Activated naive CD4-positive, alpha-beta T cell treated with anti-CD3 and anti-CD28 coated beads, Interleukin-2, amount 10 ng/mL, durations not matched to agents 7 days and 5 days (primary cell): ENCODE results near the gene KCNN3.

ENCODE experiments used
- CTCF ChIA-PET: fragments of 350-600 bp; sonication (Branson Sonifier 250); formaldehyde crosslinking; loops from one replicate; lab custom pipeline; 2021; ENCODE audit warnings: antibody characterized with exemption; lab: Charles Lee
- DNase-seq: peaks from one replicate; pipeline ENCODE4 v3.0.0-alpha.2; 2020
- H3K27ac Mint-ChIP-seq: one replicate; pipeline ENCODE4 v1.8.0; 2021; ENCODE audit warnings: mild to moderate bottlenecking, moderate library complexity, mixed read lengths
- H3K27me3 Mint-ChIP-seq: one replicate; pipeline ENCODE4 v1.8.0; 2021; ENCODE audit warnings: mild to moderate bottlenecking, mixed read lengths
- H3K36me3 Mint-ChIP-seq: one replicate; pipeline ENCODE4 v1.8.0; 2021; ENCODE audit warnings: mixed read lengths
- H3K4me1 Mint-ChIP-seq: one replicate; pipeline ENCODE4 v1.8.0; 2021; ENCODE audit warnings: mixed read lengths
- H3K4me3 Mint-ChIP-seq: one replicate; pipeline ENCODE4 v1.8.0; 2021; ENCODE audit warnings: mild to moderate bottlenecking, moderate library complexity, mixed read lengths
- H3K9me3 Mint-ChIP-seq: one replicate; pipeline ENCODE4 v1.8.0; 2021; ENCODE audit warnings: mixed read lengths

Gene KCNN3

DNA sequence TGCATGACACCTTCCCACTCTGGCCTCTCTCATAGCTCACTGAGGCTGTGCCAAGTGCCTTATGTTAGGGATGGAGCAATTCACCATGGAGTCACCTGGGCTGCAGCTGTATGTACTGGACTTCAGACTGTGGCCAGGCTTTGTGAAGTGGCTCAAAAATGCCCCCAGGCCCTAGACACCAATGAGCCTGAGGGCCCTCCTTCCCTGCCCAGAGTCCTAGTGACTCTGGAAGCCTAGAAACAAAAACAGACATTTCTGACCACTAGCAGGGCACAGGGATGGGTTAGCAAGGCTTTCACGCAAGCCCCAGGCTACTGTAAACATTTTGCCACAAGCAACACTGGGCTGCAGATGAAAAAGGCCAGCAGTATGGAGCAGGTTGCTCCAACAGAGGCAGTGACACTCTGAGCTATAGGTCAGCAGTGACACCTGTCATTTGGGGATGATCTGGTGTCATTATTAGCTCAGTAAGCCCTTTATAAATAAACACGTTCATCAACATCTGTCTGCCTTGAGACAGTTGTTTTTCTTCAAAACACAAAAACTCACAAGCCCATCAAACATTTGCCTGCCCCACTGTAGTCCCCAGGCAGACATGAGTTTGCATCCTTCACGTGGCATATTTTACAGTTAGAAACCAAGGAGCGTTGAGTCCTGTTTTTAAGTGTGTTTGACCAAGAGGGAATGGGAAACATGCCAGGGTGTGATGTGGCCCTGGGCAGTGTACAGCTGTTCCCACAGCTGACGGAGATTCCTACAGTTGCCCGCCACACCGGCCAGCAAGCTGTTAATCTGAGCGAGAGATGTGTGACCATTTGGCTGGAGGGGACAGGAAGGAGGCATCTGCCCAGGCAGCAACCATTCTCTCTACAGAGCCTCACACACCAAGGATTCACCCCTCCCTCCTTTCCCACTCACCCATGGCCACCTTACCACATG, 66.8 kb downstream of the KCNN3 start:
- H3K27ac Mint-ChIP-seq: no peak overlapping the region
- H3K4me3 Mint-ChIP-seq: no peak overlapping the region
- no peaks in the 10 kb centered on the region for H3K4me1 Mint-ChIP-seq
- H3K27me3 Mint-ChIP-seq: peaks cover 64% of the 10 kb centered on the region
- no peaks in the 10 kb centered on the region for H3K36me3 Mint-ChIP-seq
- CTCF ChIA-PET: interaction anchor here (1.2 to 1.8 kb wide), 2 partner anchors 12 to 43 kb away, joined by 4 read pairs; no protein-coding TSS in a partner anchor
- H3K9me3 Mint-ChIP-seq: no peaks in the 10 kb centered on the region
- no peak for DNase-seq

- H3K4me1 Mint-ChIP-seq: no peaks in the 10 kb centered on the region
- peaks cover 58% of the 10 kb centered on the region for H3K27me3 Mint-ChIP-seq
- CTCF ChIA-PET: interaction anchor here (1.2 to 1.8 kb wide), 3 partner anchors 11 to 42 kb away, joined by 4 to 6 read pairs (median 4); no protein-coding TSS in a partner anchor
- DNase-seq: no peak
- H3K9me3 Mint-ChIP-seq: no peaks in the 10 kb centered on the region
- H3K36me3 Mint-ChIP-seq: no peaks in the 10 kb centered on the region
- H3K4me3 Mint-ChIP-seq: no peak overlapping the region
- H3K27ac Mint-ChIP-seq: no peak overlapping the region
Measured at GRCh38 chr1:154802336-154802969, 67.6 kb downstream of the KCNN3 start.

DNA sequence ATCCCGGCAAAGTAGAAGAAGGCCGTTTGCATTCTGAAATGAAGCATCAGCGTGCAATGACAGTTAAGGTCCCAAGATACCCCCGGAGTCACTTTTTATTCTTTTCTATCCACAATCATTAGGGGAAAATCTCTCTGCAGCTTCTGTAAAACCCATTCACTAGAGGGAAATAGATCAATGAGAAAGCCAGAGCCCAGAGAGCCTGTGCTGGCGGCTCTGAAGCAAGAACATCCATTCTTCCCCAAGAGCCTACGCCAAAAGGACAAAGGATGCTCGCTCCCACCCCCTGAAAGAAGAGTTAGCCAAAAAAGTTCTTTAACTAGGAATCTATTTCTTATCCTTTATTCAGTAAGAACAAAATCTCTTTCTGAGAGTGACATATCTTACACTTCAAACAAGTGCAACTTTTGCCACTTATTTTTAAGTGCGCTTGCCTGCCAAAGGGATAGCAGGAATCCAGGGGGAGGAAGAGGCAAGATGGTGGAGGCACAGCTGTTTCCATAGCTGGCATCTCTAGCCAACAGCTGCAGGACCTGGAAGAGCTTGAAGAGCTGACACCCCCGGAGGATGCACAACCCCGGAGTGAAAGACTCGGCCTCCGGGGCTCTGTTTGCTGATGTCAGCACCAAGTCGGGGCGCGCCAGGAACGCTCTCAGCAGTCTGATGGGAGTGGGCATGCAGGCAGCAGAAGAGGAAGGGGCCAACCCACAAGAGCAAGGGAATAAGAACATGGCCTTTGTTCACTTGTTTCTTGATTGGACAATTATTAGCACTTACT, 68.7 kb downstream of the KCNN3 start:
- Mint-ChIP-seq H3K27ac (no peak overlapping the region), H3K9me3 (no peaks in the 10 kb centered on the region), H3K36me3 (no peaks in the 10 kb centered on the region), H3K4me3 (no peak overlapping the region), H3K4me1 (no peaks in the 10 kb centered on the region), H3K27me3 (peaks cover 55% of the 10 kb centered on the region)
- no peak for DNase-seq
- CTCF ChIA-PET: interaction anchor here (1.0 to 1.8 kb wide), 3 partner anchors 10 to 17 kb away, joined by 4 to 6 read pairs (median 4); no protein-coding TSS in a partner anchor

- CTCF ChIA-PET: interaction anchor here (1.1 kb wide), 1 partner anchor 30 kb away, joined by 3 read pairs; no protein-coding TSS in a partner anchor
- peaks cover under 1% of the 10 kb centered on the region for H3K4me1 Mint-ChIP-seq
- no peaks in the 10 kb centered on the region for H3K36me3 Mint-ChIP-seq
- peaks cover 54% of the 10 kb centered on the region for H3K27me3 Mint-ChIP-seq
- no peaks in the 10 kb centered on the region for H3K9me3 Mint-ChIP-seq
- H3K4me3 Mint-ChIP-seq: no peak overlapping the region
- no peak for DNase-seq
- no peak overlapping the region for H3K27ac Mint-ChIP-seq
Measured at GRCh38 chr1:154799188-154799587, 70.9 kb downstream of the KCNN3 start.

GRCh38 chr1:154798645-154799044, 71.4 kb downstream of the KCNN3 start:
- Mint-ChIP-seq H3K4me3 (no peak overlapping the region), H3K9me3 (no peaks in the 10 kb centered on the region), H3K4me1 (peaks cover 6% of the 10 kb centered on the region), H3K27ac (no peak overlapping the region), H3K27me3 (peaks cover 53% of the 10 kb centered on the region), H3K36me3 (no peaks in the 10 kb centered on the region)
- no peak for DNase-seq
- CTCF ChIA-PET: no interaction called here

DNA sequence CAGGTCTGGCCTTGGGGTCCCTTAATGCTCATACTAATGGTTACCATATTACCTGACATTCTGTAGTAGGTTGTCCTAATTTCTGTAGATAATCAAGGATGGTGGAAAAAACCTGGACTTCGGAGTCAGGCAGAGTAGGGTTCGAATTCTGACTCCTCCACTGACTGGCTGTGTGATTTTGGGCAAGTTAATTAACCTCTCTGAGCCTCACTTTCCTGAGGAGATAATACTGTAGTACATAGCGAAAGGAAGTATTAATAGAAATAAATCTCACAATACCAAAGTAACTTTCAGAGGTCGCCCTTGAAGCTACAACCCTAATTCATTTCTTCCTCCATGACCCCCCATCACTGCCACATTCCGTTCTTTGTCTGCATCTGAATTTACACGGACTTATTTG, 72.9 kb downstream of the KCNN3 start:
- no peak for DNase-seq
- H3K4me3 Mint-ChIP-seq: no peak overlapping the region
- CTCF ChIA-PET: interaction anchor here (0.6 kb wide), 1 partner anchor 126 kb away, joined by 3 read pairs; no protein-coding TSS in a partner anchor
- H3K9me3 Mint-ChIP-seq: no peaks in the 10 kb centered on the region
- no peak overlapping the region for H3K27ac Mint-ChIP-seq
- peaks cover 51% of the 10 kb centered on the region for H3K27me3 Mint-ChIP-seq
- no peaks in the 10 kb centered on the region for H3K36me3 Mint-ChIP-seq
- H3K4me1 Mint-ChIP-seq: peaks cover 16% of the 10 kb centered on the region

- CTCF ChIA-PET: interaction anchor here (0.7 kb wide), 1 partner anchor 57 kb away, joined by 5 read pairs; no protein-coding TSS in a partner anchor
- DNase-seq: no peak
- H3K36me3 Mint-ChIP-seq: no peaks in the 10 kb centered on the region
- H3K27me3 Mint-ChIP-seq: peaks cover 50% of the 10 kb centered on the region
- H3K4me1 Mint-ChIP-seq: peaks cover 24% of the 10 kb centered on the region
- no peaks in the 10 kb centered on the region for H3K9me3 Mint-ChIP-seq
- H3K27ac Mint-ChIP-seq: no peak overlapping the region
- H3K4me3 Mint-ChIP-seq: no peak overlapping the region
Measured at GRCh38 chr1:154796303-154796892, 73.7 kb downstream of the KCNN3 start.

DNA sequence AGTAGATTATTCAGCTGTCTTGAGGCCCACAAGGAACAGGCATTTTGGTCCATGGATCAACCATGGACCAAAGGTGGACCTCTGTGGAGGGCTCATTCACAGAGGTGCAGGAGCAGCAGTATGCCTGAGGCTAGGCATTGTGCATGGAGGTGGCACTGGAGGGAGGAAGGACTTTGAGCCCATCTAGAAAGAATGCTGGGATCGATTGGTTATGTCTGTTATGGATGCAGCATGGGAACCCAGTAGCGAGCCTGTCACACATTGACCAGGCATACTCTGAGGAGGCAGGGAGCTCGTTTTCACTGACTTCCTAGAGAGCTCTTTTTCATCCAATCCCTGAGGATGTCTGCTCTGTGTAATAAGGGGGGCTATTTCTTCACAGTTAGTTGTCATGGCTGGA, 75.5 kb downstream of the KCNN3 start:
- Mint-ChIP-seq H3K4me3 (no peak overlapping the region), H3K36me3 (no peaks in the 10 kb centered on the region), H3K9me3 (no peaks in the 10 kb centered on the region), H3K27ac (no peak overlapping the region), H3K4me1 (peaks cover 39% of the 10 kb centered on the region), H3K27me3 (peaks cover 37% of the 10 kb centered on the region)
- CTCF ChIA-PET: no interaction called here
- no peak for DNase-seq

GRCh38 chr1:154793685-154794084, 76.4 kb downstream of the KCNN3 start:
- CTCF ChIA-PET: no interaction called here
- Mint-ChIP-seq H3K9me3 (no peaks in the 10 kb centered on the region), H3K36me3 (no peaks in the 10 kb centered on the region), H3K4me3 (no peak overlapping the region), H3K27me3 (peaks cover 34% of the 10 kb centered on the region), H3K4me1 (peaks cover 45% of the 10 kb centered on the region), H3K27ac (no peak overlapping the region)
- no peak for DNase-seq

- Mint-ChIP-seq H3K4me3 (no peak overlapping the region), H3K27ac (no peak overlapping the region), H3K4me1 (peaks cover 48% of the 10 kb centered on the region), H3K9me3 (no peaks in the 10 kb centered on the region), H3K27me3 (peaks cover 34% of the 10 kb centered on the region), H3K36me3 (no peaks in the 10 kb centered on the region)
- CTCF ChIA-PET: interaction anchor here (0.9 kb wide), 1 partner anchor 33 kb away, joined by 3 read pairs; no protein-coding TSS in a partner anchor
- no peak for DNase-seq
Measured at GRCh38 chr1:154792899-154793298, 77.2 kb downstream of the KCNN3 start.

- peak overlapping the region; percentile 1 for H3K4me3 Mint-ChIP-seq
- H3K27me3 Mint-ChIP-seq: peaks cover 30% of the 10 kb centered on the region
- CTCF ChIA-PET: interaction anchor here (0.6 to 1.6 kb wide), 22 partner anchors 9 to 232 kb away, joined by 3 to 16 read pairs (median 4); no protein-coding TSS in a partner anchor
- H3K27ac Mint-ChIP-seq: peak overlapping the region; percentile 83
- peaks cover 49% of the 10 kb centered on the region for H3K4me1 Mint-ChIP-seq
- H3K9me3 Mint-ChIP-seq: no peaks in the 10 kb centered on the region
- DNase-seq: peak; percentile 93
- no peaks in the 10 kb centered on the region for H3K36me3 Mint-ChIP-seq
Measured at GRCh38 chr1:154791292-154792166, 78.6 kb downstream of the KCNN3 start.

DNA sequence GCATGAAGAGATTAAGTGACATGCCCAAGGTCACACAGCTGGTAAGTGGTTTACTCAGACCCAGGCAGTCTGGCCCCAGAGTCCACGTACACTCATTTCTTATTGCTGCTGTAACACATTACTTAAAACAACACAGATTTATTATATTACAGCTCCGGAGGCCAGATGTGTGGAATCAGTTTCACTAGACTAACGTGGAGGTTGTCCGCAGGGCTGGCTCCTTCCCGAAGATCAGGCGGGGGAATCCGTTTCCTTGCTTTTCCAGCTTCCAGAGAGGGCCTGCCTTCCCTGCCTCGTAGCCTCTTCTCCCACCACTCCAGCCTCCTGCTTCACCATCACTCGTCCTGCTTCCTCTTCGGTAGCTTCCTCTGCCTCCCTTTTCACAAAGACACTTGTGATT, 81.2 kb downstream of the KCNN3 start:
- H3K4me3 Mint-ChIP-seq: no peak overlapping the region
- peaks cover 14% of the 10 kb centered on the region for H3K27me3 Mint-ChIP-seq
- H3K4me1 Mint-ChIP-seq: peaks cover 72% of the 10 kb centered on the region
- H3K36me3 Mint-ChIP-seq: peaks cover 3% of the 10 kb centered on the region
- H3K9me3 Mint-ChIP-seq: no peaks in the 10 kb centered on the region
- CTCF ChIA-PET: interaction anchor here (1.3 to 1.7 kb wide), 2 partner anchors 23 to 119 kb away, joined by 3 to 6 read pairs; no protein-coding TSS in a partner anchor
- H3K27ac Mint-ChIP-seq: no peak overlapping the region
- no peak for DNase-seq
